Fibroblast of gingiva (primary cell): ENCODE results near the gene LRMDA.

Experiments used
- DNase-seq: peaks from one replicate; pipeline ENCODE4 v3.0.0-alpha.2; 2011; ENCODE audit warnings: low read depth

Gene LRMDA

DNA sequence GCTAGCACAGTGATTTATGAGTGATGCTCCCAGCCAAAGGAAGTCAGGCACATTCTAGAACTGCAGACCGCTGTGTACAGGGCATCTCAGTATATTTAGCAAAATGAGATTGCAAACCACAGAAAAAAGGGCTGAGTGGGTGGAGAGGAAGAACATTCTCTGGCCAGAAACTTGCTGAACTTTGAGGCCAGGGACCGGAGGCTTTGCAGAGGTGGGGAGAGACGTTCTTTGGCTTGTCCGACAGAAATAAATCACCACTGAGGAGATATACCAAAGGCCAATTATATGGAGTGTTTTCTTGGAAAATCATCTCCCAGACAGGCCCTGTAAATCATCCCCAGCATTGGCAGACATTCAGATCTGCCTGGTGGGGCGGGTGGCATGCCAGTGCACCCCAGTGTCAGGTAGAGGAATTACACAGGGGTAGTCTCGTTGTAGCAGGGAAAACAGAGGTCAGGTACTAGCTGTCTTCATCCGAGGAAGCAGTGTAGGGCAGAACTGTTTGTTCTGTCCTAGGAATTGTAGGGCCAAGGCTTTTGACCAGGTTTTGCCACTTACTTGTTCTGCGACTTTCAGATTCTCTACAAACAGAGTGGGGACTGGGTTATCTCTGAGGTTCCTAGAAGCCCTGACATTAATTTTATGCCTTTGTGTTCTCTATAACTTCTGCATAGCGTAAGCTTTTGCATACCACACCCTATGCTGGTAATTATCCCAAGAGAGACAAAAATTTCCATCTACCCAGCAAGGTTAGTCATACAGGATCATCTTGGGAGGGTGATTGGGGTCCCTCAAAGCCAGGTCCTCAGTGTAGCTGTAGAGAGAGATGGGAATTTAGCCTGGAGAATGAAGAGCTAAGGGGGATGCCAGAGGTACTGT lies 655.6 kb downstream of the LRMDA start:
- peak; percentile 12 for DNase-seq

DNA sequence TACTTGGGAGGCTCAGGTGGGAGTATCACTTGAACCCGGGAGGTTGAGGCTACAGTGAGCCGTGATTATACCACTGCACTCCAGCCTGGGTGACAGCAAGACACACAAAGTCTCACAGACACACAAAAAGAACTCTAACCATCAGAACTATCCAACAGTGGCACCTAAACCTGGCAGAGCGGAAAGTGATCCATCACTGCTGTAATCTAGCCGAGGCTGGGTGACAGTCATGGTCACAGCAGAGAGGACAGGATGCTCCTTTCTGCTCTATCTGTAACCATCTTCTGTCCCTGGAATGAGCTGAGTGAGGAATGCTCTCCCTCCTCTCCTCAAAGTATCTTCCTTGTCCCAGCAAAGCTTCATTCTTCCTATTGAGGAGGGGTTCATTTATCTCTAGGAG lies 656.6 kb downstream of the LRMDA start:
- DNase-seq, result no peak

DNA sequence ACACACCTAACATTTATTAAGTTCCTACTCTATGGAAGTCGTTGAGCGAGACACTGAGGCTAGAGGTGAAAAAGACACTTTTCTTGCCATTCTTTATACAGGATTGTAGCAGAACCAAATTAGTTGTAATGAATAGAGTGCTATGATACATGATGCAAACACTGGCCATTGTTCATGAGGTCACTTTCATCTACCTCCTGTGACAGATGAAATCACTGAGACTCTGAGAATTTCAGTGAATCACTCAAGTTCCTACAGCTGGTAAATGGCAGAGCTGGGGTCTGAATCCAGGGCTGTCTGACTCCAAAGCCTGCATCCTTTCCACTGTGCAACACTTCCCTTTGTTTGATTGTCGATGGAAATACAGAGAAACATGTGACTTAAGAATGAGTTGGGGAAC lies 657.6 kb downstream of the LRMDA start:
- DNase-seq, result no peak

DNA sequence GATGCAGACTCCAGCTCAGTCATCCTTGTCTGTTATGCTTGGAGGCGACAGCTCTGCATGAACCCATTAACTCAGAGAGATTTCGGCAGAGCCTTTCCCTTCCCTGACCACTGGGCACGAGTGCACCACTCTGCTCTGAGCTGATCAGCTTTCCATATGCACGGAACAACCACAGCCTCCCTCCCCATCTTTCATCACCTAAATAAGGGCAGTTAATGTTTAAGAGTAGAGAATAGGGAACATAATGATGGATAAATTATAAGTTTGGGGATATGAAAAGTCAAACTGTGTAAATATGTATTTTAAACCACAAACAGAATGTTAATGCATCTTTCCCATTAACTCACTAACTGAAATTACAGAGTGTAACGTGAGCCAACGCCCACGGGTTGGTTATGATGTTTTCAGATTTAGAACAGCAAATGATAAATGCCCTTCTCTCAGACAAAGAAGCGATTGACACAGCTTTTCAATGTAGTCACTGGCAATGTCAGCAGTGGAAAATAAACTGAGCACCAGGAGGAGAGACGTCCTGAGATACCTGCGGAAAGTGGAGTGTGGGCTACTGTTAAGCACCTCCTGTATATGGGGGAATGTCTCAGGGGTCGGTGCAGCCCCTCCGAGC lies 658.2 kb downstream of the LRMDA start:
- DNase-seq, result no peak

DNA sequence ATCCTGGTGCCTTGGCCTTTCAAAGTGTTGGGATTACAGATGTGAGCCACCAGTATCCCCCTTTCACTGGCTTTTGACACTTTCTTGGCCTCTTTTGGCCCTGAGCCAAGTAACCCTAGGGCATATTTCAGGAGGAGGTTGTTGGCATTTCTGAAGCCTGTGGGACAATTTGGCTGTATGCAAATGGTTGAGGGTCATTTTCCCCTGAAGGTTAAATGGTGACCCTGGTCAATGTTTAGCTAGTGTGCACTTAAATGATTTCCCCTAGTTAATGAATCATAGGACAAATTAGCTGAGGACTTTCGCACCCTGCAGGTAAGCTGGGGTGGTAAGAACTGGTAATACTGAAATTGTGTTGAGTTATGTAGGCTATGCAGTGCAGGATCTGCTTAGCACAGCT lies 660.5 kb downstream of the LRMDA start:
- DNase-seq, result no peak

DNA sequence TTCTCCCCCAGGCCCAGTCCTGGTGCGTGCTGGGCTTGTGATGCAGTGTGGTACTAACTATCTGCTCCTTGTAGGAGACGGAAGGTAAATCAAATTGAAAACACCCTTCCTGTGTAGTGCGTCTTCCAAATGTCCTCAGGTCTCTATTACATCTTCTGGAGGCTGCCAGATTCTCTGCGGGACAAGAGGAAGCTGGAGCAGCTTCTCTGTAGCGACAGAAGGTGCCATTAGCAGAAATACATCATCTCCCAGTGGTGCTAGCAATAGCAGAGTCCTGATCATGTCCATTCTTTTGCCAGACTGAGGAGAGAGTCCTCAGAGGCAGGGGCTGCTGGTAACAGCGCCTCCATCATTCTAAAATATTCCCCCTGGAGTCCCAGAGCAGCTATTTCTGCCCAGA lies 675.2 kb downstream of the LRMDA start:
- DNase-seq, result no peak

DNA sequence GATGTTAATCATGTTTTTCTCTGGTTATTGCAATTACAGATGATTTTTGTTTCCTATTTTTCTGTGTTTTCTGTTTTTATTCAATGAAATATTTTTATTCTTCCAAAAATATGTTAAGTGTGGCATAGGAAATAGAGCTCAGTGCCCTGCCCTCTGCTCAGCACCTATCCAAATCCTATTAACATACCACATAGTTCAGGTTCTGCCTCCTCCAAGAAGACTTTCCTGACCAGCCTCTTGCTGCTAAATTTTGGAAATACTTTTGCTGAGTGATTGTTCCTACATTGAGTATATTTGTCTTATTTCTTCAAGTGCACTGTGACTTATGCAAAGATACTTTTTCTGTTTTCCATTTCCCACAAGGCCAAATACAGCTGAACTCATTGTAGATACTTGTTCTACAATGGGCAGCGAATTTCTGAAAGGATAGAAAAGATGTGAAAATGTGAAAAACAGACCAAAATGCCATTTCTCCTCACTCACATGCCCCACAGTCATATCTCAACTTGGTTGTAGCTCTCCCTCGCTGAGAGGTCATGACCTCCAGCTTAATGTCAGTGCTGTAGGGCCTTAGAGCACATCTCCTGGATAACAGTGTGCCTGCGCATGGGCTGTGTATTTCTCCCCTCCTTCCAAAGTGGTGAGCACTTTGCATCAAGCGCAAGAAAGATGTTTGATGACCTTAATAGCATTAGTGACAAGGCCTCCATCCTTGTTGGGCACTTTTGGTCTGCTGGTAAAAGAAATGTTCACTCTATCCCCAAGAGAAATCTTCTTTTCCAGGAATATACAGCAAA lies 677.3 kb downstream of the LRMDA start:
- DNase-seq, result no peak

DNA sequence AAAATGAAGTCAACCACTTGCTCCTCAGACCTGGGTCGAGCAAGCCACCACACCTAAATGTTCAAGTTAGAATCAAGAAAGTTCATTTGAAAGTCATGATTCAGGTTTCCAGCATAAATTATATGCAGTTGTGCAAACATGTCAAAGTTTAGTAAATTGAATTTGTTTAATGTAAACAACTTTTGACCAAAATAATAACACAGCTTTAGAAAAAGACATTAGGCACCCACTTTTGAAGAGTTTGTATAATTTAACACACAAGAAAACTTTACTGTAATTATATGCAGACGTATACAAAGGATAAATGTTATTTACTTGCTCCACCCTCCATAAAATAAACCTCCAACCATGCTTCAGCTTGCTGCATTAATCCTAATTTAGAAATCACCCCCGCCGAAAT lies 680.0 kb downstream of the LRMDA start:
- no peak for DNase-seq

DNA sequence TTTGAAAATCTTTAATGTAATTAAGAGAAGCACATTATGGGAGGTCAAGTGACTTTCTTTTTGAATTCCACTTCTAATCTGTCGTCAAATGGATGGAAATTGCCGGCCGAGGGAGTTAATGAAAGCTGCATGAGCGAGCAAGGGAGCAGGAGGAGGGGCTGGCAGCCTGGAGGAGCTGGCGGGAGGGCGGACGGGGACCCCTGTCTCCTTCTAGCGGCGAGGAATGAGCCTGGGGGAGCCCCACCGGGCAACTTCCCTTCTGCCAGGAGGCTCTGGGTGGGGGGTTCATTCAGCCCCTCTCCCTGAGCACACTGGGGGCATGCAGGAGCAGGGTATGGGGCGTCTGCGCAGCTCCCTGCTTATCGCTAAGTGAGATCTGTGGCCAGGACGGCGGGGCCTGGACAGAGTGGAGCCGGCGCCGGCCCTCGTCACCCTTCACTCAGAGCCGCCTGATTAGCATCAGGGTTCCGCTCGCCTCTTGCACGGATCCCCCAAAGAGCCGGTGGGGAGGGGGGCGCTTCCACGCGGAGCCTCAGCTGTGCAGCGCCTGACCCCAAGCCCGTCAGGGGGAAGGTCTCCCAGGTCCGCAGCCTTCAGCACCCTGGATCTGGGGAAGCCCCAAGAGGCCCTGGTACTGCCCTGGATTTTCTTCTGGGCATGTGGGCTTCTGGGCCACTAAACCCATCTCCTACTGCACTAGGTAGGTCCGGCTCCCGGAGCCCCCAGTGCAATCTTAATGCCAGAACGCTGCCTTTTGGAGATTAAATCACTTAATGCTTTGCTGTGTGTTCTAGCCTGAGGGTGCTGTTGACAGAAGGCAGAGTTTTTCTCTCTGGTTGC lies 680.8 kb downstream of the LRMDA start:
- no peak for DNase-seq

DNA sequence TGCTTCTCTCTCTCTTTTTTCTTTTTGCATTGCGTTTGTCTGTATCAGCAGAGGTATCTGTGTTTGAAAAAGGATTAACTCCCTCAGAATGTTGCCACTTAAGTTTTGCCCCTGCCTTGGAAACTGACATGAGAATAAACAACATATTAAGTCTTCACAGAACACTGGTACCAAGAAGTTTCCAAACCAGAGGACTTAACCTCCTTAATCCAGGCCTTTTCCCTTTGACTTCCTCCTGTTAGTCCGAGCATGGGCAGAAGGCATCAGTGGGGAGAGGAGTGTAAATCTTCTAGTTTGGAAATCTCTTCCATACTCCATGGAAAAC lies 681.4 kb downstream of the LRMDA start:
- no peak for DNase-seq

DNA sequence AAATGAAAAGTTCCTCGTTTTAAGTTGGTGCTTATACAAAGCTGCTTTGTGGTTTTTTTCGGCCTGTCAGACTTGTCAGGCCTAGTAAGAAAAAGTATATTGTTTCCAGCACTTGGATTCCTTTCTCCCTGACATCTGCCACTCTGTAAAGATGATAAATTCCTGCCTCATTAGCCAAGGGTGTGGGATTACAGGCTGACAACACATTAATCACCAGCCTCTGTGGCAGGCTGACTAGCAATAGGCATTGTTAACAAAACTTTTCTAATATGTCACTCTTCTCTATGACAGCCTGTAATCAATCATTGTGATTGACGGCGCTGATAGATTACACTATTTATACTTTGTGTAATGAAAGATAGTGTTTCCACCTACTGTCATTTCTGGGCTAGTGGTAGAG lies 682.5 kb downstream of the LRMDA start:
- peak; percentile 33 for DNase-seq

DNA sequence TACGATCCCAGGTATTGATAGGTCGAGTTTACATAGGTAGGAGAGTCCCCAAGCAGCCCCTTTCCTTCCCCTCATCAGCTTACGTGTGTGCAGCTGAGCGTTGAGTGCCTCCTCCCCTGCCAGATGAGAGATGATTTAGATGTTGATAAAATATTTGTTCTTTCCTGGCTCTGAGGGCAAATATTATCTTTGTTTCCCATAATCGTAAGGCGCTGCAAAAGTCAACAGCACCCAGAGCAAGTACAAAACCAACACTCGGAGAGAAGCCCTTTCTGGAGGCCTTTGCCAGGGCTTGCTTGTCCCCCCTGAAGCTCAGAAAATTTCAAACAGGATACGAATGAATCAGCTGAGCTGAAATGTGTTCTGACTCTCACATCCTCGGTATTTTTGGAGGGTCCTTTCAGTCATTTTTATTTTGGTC lies 683.2 kb downstream of the LRMDA start:
- no peak for DNase-seq

DNA sequence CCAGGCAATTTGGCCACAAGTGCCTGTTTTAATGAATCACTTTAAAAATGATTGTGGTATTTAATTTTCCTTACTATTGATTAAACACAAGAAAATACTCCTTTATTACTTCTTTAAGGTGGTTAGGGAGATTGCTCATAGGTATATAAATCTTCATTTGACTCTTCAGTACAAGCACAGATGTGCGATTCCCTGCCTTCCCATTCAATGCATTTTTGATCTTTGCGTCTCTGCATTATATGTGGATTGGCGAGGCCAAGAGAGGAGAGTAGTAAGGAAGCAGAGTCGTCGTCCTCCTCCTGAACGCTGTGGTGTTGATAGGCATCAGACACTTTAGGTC lies 683.7 kb downstream of the LRMDA start:
- no peak for DNase-seq

DNA sequence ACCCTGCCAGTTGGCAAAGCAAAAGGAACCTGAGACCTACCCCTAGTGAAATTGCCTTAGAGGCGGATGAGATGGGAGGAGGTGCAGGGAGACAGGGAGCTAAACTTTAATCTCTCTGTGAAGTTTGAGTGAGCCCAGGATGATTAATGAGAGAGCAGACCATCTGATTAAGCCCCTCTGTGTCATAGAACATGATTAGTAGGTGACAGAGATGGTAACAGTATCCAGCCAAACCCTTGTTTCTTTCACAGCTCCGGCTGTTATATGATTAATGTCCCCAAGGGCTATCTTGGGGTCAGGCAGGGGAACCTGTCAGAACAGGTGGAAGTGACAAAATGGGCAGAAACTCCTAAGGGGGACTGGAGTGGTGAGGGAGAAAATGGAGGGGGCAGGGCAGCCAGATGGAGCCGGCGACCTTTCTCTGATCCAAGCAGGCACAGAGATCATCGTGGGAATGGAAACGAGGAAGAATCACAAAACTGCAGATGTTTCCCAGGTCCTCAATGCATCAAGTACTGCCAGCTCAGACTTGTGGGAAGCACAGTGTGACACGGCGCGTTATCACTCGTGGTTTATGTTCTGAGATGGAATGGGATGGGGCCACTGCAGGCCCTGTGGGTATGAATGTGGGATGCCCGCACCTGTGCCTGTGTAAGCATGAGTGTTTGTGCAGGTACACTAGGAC lies 684.2 kb downstream of the LRMDA start:
- no peak for DNase-seq

DNA sequence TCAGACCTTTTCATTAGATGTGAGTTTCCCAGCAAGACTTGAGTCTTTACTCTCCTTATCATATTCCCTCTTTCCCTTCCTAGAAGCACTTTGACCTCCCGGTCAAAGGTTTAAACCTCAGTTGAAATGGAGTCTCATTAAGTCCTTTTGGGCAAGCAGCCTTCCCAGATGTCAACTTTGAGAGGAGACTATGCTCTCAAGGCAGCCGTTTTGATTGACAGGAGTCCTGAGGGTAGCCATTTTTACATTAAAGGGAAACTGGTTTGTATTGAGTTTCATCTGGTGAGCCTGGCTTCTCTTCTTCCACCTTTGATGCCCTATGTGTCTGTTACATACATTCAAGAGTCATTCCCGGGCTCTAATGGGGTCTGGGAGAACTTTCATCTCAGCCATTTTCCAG lies 685.1 kb downstream of the LRMDA start:
- DNase-seq, result no peak

DNA sequence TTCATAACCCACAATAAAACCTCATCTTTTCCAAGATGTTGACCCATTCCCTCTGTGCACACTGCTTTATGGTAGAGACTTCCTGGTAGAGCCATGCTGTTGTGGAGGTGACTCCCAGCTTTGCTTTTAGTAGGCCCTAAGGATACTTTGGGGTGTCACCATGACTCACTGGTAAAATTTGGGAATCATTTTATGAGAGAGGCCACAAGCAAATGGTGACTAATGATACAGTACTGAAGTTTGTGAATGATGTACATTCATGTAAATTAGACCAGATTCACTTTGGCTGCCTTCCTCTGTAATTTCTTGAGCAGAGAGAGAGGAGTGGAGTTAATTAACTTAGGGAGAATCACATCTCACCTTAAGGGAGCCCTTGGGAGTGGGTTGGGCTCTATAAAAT lies 686.5 kb downstream of the LRMDA start:
- DNase-seq, result peak; percentile 80

DNA sequence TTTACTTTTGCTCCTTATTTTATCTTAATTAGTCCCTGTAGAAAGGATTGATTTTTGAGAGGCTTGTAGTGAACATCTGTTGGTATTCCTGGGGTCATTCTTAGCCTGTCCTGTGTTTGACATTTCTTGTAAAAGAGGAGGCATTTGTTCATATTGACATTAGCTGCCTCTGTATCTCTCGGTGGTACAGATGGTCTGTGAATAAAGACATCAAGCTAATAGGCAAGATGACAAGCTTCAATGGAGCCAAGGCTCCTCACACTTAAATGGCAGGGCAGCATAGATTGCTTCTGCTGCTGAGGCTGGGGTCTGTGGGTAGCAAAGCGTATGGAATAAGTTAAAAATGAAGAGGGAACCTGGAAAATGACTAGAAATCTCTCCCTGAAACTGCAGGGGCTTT lies 687.6 kb downstream of the LRMDA start:
- DNase-seq, result no peak

DNA sequence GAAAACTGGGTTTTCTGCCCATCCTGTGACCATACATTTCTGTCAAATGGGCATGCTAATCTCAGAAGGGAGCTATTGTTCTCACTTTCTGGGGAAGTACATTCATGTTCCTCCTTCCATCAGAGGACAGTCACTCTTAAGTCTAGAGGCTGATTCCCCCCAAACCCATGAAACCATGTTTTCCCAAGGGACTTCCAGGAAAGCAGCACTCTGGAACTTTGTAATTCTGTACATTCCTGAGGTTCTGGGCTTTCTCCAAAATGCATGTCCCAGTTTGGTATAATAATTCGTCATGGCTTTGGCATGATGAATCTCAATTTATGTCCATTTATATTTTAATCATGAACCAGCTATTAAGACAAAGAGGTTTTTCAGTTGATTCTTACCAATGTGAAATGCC lies 688.1 kb downstream of the LRMDA start:
- DNase-seq, result peak; percentile 96

DNA sequence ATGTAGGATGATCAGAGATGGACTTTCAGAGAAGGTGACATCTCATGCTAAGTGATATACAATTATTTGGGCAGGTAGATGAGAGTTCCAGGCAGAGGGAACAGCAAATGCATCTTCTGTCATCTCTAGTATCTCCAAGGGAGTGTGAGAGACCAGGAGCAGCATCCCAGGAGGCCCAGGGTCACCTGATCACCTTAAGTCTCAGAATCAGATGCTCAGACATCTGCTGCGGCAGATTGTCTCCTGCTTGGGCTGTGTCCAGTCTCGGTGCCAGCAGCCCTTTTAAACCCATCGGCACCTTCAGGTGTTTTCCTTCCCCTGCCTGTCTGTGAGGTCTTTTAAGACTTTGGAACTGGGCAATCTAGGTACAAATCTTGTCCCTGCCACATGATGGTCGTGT lies 690.6 kb downstream of the LRMDA start:
- DNase-seq, result no peak

DNA sequence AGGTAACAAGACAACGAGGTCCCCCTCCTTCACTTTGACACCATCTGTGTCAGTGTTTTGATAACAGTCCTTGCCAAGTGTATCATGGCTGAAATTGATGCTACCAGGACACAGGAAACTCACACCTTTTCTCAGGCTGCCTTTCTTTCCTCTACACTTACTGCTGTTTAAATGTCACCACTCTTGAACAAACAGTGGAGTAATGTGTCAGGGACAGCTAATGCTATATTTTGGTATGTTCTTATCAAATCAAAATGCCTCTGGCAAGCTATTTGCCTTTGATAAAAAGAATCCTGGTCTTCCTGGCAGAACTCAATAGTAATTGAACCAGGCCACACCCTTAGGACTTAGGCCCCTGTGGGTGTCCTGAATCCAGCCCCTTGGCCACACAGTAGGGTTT lies 692.9 kb downstream of the LRMDA start:
- no peak for DNase-seq

DNA sequence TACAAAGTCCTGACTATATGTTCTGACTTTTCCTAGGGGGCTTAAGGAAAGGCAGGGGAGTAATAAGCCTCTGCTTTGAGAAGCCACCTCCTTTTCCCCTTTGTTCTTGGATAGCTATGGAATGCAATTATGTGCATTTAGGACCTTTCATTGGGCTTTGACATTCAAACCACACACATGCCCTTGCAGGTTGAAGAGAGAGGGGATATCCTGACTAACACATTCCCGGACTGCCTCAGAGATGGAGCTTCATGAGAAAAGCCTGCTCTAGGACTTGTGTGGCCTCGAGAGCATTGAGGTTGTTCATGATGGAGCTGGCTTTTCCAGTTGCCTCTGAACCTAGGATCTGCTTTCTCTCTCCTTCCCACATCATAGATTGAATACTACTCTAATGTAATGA lies 694.5 kb downstream of the LRMDA start:
- no peak for DNase-seq
